PC-9 (cell line): Measurements from ENCODE around the gene CNOT6L.

Source experiments
- CTCF ChIP-seq: fragments of 200-600 bp; sonication (generic); conservative IDR thresholded peaks from 2 replicates; pipeline ENCODE4 v1.6.1; 2017; ENCODE audit warnings: mixed run types, antibody characterized with exemption, mild to moderate bottlenecking, moderate library complexity
- EZH2 ChIP-seq: fragments of 200-600 bp; sonication (generic); IDR thresholded peaks from 2 replicates; pipeline ENCODE4 v1.8.0; 2017; ENCODE audit warnings: antibody characterized with exemption, low read depth

- no peak for TF ChIP-seq CTCF
- TF ChIP-seq EZH2, result no peak
These were observed at the start of gene CNOT6L for GRCh38 chr4:77818602-77819403.
